IMR-90 (cell line): ENCODE measurements around the gene CCSER1.

ENCODE experiments used
- CEBPB ChIP-seq: IDR thresholded peaks from 2 replicates; pipeline ENCODE4 v1.6.1; 2012; ENCODE audit warnings: low read depth, low read length, improper control_type of control experiment
- CTCF ChIP-seq: conservative IDR thresholded peaks from 2 replicates; pipeline ENCODE4 v1.5.1; 2012; ENCODE audit warnings: mild to moderate bottlenecking, low read depth, low read length, improper control_type of control experiment
- POLR2A ChIP-seq: IDR thresholded peaks from 2 replicates; pipeline ENCODE4 v1.6.1; 2012; ENCODE audit warnings: mild to moderate bottlenecking, low read depth, low read length
- RAD21 ChIP-seq: IDR thresholded peaks from 2 replicates; pipeline ENCODE4 v1.6.1; 2012; ENCODE audit warnings: low read length, improper control_type of control experiment

GRCh38 chr4:91345632-91346031, 1218.4 kb downstream of the CCSER1 start:
- no peak for TF ChIP-seq CTCF
- TF ChIP-seq CEBPB: no peak
- no peak for TF ChIP-seq POLR2A
- no peak for TF ChIP-seq RAD21
